DND-41 (cell line): ENCODE data around the gene GOLGB1.
A peak's percentile ranks its signal among the peaks of the same experiment; 100 is the strongest.

Experiments used
- ATAC-seq: fragments of 200-7000 bp; cut with Tn5 transposase; 3 replicates; pipeline ENCODE4 v1.9.1; 2021; ENCODE audit warnings: low read depth; ENCODE audit not compliant: insufficient read depth
- DNase-seq: peaks from one replicate; pipeline ENCODE4 v3.0.0-alpha.2; 2020
- H2AFZ ChIP-seq: 2 replicates; pipeline ENCODE4 v1.6.0; 2012; ENCODE audit warnings: low read depth, low read length
- H3K27ac ChIP-seq: 2 replicates; pipeline ENCODE4 v1.5.1; 2012; ENCODE audit warnings: low read length, inconsistent platforms
- H3K27me3 ChIP-seq: fragments of 200-600 bp; sonication (generic); 2 replicates; pipeline ENCODE4 v1.6.0; 2012; ENCODE audit warnings: low read length, mild to moderate bottlenecking, inconsistent platforms; ENCODE audit not compliant: insufficient read depth, poor library complexity
- H3K36me3 ChIP-seq: 2 replicates; pipeline ENCODE4 v1.5.1; 2012; ENCODE audit warnings: low read length, inconsistent platforms; ENCODE audit not compliant: insufficient read depth
- H3K4me1 ChIP-seq: 2 replicates; pipeline ENCODE4 v1.5.1; 2012; ENCODE audit warnings: mild to moderate bottlenecking, low read length; ENCODE audit not compliant: insufficient read depth
- H3K4me2 ChIP-seq: 2 replicates; pipeline ENCODE4 v1.6.0; 2012; ENCODE audit warnings: mild to moderate bottlenecking, moderate library complexity, low read length, inconsistent platforms; ENCODE audit not compliant: insufficient read depth
- H3K4me3 ChIP-seq, 2 experiments: fragments of 200-600 bp in 1 of 2; shearing (Covaris generic) in 1 of 2; 2 replicates each; pipeline ENCODE4 v1.5.1; 2012 to 2016; ENCODE audit warnings: inconsistent platforms in 2 of 2, low read length in 2 of 2, mild to moderate bottlenecking in 2 of 2, low read depth in 1 of 2, moderate library complexity in 1 of 2
- H3K79me2 ChIP-seq: 2 replicates; pipeline ENCODE4 v1.6.0; 2012; ENCODE audit warnings: low read length, inconsistent platforms; ENCODE audit not compliant: insufficient read depth
- H3K9ac ChIP-seq: 2 replicates; pipeline ENCODE4 v1.6.0; 2012; ENCODE audit warnings: low read depth, mild to moderate bottlenecking, inconsistent platforms, low read length, moderate library complexity
- H3K9me3 ChIP-seq: 2 replicates; pipeline ENCODE4 v1.5.1; 2012; ENCODE audit warnings: low read length, moderate library complexity, mild to moderate bottlenecking, inconsistent platforms; ENCODE audit not compliant: insufficient read depth, severe bottlenecking
- H4K20me1 ChIP-seq: 2 replicates; pipeline ENCODE4 v1.6.0; 2012; ENCODE audit warnings: low read length; ENCODE audit not compliant: insufficient read depth
- CTCF ChIP-seq: IDR thresholded peaks from 2 replicates; pipeline ENCODE4 v1.5.1; 2012; ENCODE audit warnings: borderline replicate concordance, low read length, moderate library complexity, mild to moderate bottlenecking; ENCODE audit not compliant: poor library complexity, severe bottlenecking; ENCODE audit errors: extremely low read depth
- EZH2 ChIP-seq: IDR thresholded peaks from 3 replicates; pipeline ENCODE4 v1.6.1; 2012; ENCODE audit warnings: borderline replicate concordance, low read depth, mild to moderate bottlenecking, moderate library complexity, low read length, inconsistent platforms; ENCODE audit not compliant: severe bottlenecking

The GOLGB1 gene

DNA sequence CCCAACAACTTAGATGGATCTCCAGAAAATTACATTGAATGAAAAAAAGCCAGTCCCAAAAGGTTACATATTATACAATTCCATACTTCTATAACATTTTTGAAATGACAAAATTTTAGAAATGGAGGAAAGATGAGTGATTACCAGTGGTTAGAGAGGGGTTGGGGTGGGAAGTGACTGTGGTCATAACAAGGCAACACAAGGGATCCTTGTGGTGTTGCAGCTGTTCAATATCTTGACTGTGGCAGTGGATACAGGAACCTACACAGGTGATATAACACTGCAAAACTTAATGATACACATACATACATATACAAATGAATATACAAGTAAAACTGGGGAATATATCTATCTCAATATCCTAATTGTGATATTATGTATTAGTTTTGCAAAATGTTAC lies 9.6 kb downstream of the GOLGB1 start:
- peaks cover 4% of the 10 kb centered on the region; the same call in 1 of the 2 replicates for H4K20me1 ChIP-seq
- no peak overlapping the region for H3K4me3 ChIP-seq
- DNase-seq (peak; percentile 23), ATAC-seq (peak; percentile 89)
- H3K4me2 ChIP-seq, result no peak overlapping the region
- peaks cover 38% of the 10 kb centered on the region for H3K79me2 ChIP-seq
- no peaks in the 10 kb centered on the region for H3K9me3 ChIP-seq
- no peak overlapping the region for H2AFZ ChIP-seq
- peaks cover 2% of the 10 kb centered on the region; the same call in 1 of the 2 replicates for H3K36me3 ChIP-seq
- no peaks in the 10 kb centered on the region for H3K27me3 ChIP-seq
- H3K4me1 ChIP-seq, result peaks cover 7% of the 10 kb centered on the region
- no peak for TF ChIP-seq CTCF
- no peak for TF ChIP-seq EZH2
- H3K27ac ChIP-seq, result no peak overlapping the region
- H3K9ac ChIP-seq, result no peak overlapping the region

- Histone ChIP-seq H3K4me1 (peaks cover 7% of the 10 kb centered on the region), H3K79me2 (peaks cover 34% of the 10 kb centered on the region), H4K20me1 (no peaks in the 10 kb centered on the region)
These were observed 11.9 kb downstream of the GOLGB1 start for GRCh38 chr3:121737644-121738043.

GRCh38 chr3:121736112-121736511 lies 13.4 kb downstream of the GOLGB1 start:
- no peak for DNase-seq
- Histone ChIP-seq H2AFZ (no peak overlapping the region), H4K20me1 (peaks cover 3% of the 10 kb centered on the region; the same call in 1 of the 2 replicates), H3K79me2 (peaks cover 45% of the 10 kb centered on the region), H3K4me1 (peaks cover 7% of the 10 kb centered on the region), H3K4me3 (no peak overlapping the region), H3K27ac (no peak overlapping the region), H3K27me3 (no peaks in the 10 kb centered on the region), H3K9ac (no peak overlapping the region), H3K4me2 (no peak overlapping the region), H3K36me3 (no peaks in the 10 kb centered on the region), H3K9me3 (no peaks in the 10 kb centered on the region)
- no peak for TF ChIP-seq EZH2
- TF ChIP-seq CTCF, result no peak
- ATAC-seq, result no peak

More at GRCh38 chr3:121737644-121738043, 11.9 kb downstream of the GOLGB1 start:
- H2AFZ ChIP-seq, result no peak overlapping the region
- H3K36me3 ChIP-seq, result no peaks in the 10 kb centered on the region
- no peaks in the 10 kb centered on the region for H3K9me3 ChIP-seq
- no peak overlapping the region for H3K27ac ChIP-seq
- no peak overlapping the region for H3K4me2 ChIP-seq
- ATAC-seq (no peak), DNase-seq (no peak)
- H3K4me3 ChIP-seq, result no peak overlapping the region
- no peak for TF ChIP-seq CTCF
- no peak for TF ChIP-seq EZH2
- no peaks in the 10 kb centered on the region for H3K27me3 ChIP-seq
- no peak overlapping the region for H3K9ac ChIP-seq
